ENCODE measurements around the gene HABP4.

The HABP4 gene

GRCh38 chr9:96476013-96476412 lies 26.0 kb downstream of the HABP4 start:
- no peak for DNase-seq (ENCODE audit: extremely low read depth in 1 of 2, low read depth in 1 of 2)

DNA sequence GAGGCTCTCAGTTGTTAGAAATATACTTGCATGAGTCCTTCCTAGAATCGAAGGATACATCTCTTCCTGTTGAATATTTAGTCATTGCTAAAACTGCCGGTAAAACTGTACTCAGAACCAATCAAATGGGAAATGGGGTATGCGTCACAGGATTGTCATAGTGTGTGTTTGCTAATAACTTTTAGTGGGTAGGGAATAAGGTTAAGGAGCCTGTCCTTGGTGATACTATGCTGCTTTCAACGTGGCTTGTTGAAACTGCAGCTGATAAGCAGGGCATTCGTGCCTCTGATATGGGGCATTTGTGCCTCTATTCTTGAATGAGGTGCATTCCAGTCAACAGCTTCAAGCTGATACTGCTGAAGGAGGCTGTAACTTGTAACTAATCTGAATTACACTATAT lies 26.6 kb downstream of the HABP4 start:
- no peak for DNase-seq (ENCODE audit: extremely low read depth in 1 of 2, low read depth in 1 of 2)

DNA sequence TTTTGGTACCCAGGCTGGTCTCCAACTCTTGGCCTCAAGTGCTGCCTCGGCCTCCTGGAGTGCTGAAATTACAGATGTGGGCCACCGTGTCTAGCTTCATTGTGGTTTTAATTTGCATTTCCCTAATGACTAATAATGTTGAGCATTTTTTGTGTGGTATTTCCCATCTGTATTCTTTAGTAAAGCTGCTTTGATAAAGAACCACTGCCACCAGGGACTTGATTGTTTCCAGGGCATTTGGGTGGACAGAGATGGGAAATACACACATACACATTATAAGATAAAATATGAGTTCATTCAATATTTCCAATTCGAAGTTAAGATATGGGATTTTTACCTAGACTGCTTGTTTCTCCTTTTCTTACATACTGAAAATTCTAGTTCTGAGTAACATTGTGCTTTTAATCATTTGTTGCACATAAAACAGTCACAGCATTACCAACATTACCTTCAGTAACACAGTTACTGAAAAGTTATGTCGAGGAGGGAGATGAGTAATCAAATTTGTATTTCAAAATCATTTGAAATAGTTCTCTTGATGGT lies 28.9 kb downstream of the HABP4 start:
- peak in 1 of 2 donors; percentile 26 for DNase-seq (ENCODE audit: extremely low read depth in 1 of 2, low read depth in 1 of 2)

DNA sequence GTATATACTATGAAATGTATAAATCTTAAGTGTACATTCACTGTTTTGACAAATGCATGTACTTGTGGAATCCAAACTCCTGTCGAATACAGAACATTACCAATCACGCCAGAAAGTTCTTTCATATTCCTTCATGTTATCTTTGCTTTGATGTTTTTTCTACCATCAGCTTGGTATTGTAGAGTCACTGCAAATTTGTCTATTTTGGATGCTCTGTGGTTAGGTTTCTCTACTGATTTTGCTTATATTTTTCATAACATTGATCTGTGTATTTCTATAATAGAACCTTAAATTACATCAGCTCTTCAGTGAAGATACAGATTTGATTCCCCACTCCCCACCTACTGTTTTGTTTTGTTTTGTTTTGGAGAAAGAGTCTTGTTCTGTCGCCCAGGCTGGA lies 30.8 kb downstream of the HABP4 start:
- DNase-seq (ENCODE audit: extremely low read depth in 1 of 2, low read depth in 1 of 2) = no peak

DNA sequence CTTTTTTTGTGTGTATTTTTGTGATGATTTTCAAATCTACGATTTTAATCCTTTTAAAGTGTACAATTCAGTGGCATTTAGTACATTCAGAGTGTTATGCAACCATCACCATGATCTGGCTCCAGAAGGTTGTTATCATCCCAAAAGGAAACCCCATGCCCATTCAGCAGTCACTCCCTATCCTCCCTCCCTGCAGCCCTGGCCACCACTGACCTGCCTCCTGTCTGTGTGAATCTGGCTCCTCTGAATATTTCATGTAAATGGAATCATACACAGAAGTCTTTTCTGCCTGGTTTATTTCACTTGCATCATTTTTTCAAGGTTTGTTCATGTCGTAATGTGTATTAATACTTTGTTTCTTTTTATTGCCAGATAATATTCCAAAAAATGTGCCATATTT lies 32.5 kb downstream of the HABP4 start:
- DNase-seq (ENCODE audit: extremely low read depth in 1 of 2, low read depth in 1 of 2) = no peak

GRCh38 chr9:96483197-96483596 lies 33.2 kb downstream of the HABP4 start:
- DNase-seq (ENCODE audit: extremely low read depth in 1 of 2, low read depth in 1 of 2) = no peak

DNA sequence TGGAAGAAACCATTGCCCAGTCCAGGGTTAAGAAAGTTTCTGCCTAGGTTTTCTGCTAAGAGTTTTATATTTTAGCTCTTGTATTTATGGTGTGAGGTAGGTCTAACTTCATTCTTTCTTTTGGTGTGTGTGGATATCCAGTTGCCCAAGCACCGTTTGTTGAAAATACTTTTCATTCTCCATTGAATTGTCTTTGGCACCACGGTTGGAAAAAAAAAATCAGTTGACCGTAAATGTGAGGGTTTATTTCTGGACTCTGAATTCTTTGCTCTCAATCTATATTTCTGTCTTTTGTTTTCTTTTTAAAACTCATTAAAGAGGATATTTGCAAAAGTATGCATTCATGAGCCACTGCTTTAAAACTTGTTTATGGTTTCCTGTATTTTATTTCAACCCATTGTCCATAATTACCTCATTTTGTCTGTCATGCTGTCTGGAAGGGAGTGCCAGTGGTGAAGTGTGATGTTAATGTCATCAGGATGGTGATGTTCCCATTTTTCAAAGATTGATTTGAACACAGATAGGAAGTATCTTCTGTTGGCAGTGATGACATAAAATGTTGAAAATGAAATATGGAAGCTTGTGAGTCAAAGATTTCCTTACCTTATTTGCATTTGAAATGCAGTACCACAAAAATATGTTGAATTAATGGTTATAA lies 33.9 kb downstream of the HABP4 start:
- DNase-seq (ENCODE audit: extremely low read depth in 1 of 2, low read depth in 1 of 2) = no peak

GRCh38 chr9:96484521-96484931 lies 34.6 kb downstream of the HABP4 start:
- DNase-seq (ENCODE audit: extremely low read depth in 1 of 2, low read depth in 1 of 2) = no peak

DNA sequence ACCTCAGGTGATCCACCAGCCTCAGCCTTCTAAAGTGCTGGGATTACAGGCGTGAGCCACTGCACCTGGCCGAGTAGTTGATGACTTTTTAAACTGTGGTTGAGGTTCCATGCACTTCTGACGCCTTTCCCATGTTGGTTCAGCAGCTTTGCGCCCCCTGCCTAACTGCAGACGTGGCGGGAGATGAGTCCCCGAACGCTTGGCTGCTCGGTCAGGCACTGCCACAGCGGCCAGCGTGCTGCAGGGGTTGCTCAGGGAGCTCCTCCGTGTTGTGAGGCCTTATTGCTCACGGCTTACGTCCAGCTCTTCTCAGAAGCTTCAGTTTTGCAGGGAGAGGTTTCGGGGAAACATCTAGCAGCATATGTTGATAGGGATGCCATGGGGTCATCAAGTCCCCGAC lies 35.3 kb downstream of the HABP4 start:
- DNase-seq (ENCODE audit: extremely low read depth in 1 of 2, low read depth in 1 of 2) = no peak

- DNase-seq (ENCODE audit: extremely low read depth in 1 of 2, low read depth in 1 of 2) = no peak
These were observed 36.5 kb downstream of the HABP4 start for GRCh38 chr9:96486386-96487028.

DNA sequence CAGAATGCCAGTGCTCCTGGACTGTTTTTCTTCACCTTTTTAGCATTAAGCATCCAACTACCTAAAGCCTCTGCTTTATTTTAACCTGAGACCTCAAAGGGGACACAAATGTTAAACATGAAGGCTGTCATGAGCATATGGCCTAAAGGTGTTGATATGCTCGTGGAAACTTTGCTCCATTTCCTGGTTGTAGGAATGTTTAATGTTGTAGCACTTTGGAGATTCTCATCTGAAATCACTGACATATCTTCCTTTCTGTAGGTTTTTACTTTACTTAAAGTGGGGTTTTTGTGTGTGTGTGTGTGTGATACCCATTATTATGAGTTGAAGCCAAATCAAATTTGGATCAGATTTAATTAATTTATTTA lies 37.0 kb downstream of the HABP4 start:
- DNase-seq (ENCODE audit: extremely low read depth in 1 of 2, low read depth in 1 of 2) = no peak

- DNase-seq (ENCODE audit: extremely low read depth in 1 of 2, low read depth in 1 of 2) = no peak
These were observed 38.0 kb downstream of the HABP4 start for GRCh38 chr9:96487949-96488348.

GRCh38 chr9:96489482-96489979 lies 39.6 kb downstream of the HABP4 start:
- no peak for DNase-seq (ENCODE audit: extremely low read depth in 1 of 2, low read depth in 1 of 2)

DNA sequence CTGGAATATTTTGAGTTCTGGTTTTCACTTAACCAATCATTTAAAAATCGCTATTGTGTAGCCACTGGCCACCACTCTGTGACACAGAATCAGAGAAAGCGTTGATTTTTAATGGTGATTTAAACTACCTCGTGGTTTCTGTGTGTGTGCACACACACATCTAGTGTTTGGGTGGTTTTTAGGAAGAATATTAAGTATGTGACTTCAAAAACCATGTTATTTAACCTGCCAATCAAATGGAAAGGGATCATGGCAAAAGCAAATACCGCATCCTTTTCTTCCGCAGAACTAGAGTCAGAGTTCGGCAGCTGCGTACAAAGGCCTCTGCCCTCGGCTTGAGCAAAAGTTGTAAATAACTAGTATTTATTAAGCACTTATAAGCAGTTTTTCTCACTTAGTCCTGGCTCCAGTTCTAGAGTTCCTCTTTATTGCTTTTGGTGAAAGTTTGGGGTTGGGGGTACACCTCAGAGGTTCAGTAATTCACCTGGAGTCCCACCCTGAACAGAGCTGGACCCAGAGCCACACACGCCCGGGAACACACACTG lies 40.6 kb downstream of the HABP4 start:
- no peak for DNase-seq (ENCODE audit: extremely low read depth in 1 of 2, low read depth in 1 of 2)

DNA sequence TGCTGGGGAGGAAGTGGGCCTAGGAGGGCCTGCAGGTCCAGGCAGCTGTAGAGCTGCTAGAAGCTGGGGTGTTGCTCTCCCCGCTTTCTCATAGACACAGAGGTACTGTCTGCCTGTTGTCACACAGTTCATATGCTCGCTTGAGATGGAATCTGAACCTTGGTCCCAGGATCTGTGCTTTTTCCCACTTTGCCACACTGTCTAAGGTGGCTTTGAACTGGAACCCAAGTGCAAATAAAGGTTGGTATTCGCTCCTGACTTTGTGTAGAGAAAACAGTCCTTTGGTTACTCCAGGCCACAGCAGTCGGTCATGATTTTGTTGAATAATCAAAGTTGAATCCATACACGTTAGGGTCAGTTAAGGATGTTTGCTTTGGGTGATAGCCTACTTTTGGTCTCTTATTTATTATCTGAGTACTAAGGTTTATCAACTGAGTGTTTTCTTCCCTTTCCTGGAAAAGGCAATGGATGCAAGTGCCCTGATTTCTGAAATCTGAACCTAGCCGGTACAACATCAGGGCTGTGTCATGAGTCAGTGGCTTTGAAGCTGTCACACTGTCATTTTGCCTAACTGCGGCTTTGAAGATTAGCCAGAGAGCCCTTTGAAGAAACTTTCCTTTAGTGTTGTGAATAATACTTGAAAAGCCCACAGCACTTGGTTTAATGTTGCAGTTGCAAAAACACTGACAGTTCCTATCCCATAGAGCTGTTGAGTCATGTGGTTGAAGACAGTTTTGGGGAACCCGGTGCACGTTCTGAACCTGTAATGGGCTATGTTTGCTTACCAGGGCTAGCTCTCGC lies 41.3 kb downstream of the HABP4 start:
- DNase-seq (ENCODE audit: extremely low read depth in 1 of 2, low read depth in 1 of 2) = peak in 1 of 2 donors; percentile 21

- DNase-seq (ENCODE audit: extremely low read depth in 1 of 2, low read depth in 1 of 2) = no peak
These were observed 42.0 kb downstream of the HABP4 start for GRCh38 chr9:96491880-96492525.

DNA sequence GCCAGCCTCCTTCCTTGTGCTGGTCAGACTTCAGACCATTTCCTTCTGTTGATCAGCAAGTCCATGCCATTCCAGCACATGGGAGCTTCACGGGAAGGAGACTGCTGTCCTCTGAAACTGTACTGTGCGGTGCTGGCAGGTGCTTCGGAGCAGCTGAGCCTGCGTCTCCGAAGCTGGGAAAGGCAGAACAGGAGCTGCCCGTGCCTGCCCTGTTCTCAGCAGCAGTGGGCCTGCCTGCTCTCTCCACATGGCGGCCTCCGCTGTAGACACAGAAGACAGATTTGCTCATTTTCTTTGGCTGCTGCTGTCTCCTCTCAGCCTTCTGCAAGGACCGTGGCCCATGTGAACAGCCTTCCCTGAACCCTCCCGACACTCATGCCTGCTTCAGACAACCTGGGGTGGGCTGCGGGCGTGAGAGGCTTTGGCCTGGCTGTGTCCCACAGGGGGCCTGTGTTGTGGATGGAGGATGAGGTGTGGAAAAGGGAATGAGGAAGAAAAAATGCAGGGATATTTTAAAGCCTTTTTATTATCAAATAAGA lies 43.1 kb downstream of the HABP4 start:
- no peak for DNase-seq (ENCODE audit: extremely low read depth in 1 of 2, low read depth in 1 of 2)

DNA sequence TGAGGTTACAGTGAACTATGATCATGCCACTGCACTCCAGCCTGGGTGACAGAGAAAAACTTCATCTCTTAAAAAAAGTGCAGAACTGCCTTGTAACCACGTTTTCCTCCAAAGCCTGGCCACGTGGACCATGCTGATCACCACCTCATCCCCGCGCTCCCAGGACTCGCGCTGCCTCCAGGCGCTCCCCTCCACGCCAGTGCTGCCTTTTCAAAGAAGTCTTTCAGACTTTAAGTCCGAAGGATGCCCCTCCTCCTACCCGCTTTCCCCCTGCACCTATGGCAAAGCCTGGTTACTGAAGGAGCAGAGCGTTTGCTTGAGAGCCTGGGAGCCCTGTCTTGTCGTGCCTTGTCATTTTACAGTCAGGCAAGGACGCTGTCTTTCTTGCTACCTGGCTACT lies 43.8 kb downstream of the HABP4 start:
- DNase-seq (ENCODE audit: extremely low read depth in 1 of 2, low read depth in 1 of 2) = no peak

- no peak for DNase-seq (ENCODE audit: extremely low read depth in 1 of 2, low read depth in 1 of 2)
These were observed 44.3 kb downstream of the HABP4 start for GRCh38 chr9:96494215-96494800.

GRCh38 chr9:96495341-96495740 lies 45.4 kb downstream of the HABP4 start:
- no peak for DNase-seq (ENCODE audit: extremely low read depth in 1 of 2, low read depth in 1 of 2)

All from stimulated activated CD8-positive, alpha-beta memory T cell treated with anti-CD3 and anti-CD28 coated beads, Interleukin-7, amount 100 ng/mL, for 48 hours (primary cell).